Stimulated activated CD8-positive, alpha-beta memory T cell treated with anti-CD3 and anti-CD28 coated beads, Interleukin-7, amount 100 ng/mL, for 4 hours (primary cell): ENCODE data around the gene SMPDL3B.
A peak's percentile ranks its signal among the peaks of the same experiment; 100 is the strongest.

Experiments used
- DNase-seq, 2 donors: peaks; one replicate each; pipeline ENCODE4 v3.0.0-alpha.2; 2020; ENCODE audit warnings: low read depth in 2 of 2

SMPDL3B gene

GRCh38 chr1:27940870-27941560 is 6.2 kb downstream of the SMPDL3B start:
- DNase-seq, result no peak

- DNase-seq, result no peak
Observed at GRCh38 chr1:27941671-27942540, 7.1 kb downstream of the SMPDL3B start.

- DNase-seq, result no peak
Observed at GRCh38 chr1:27945020-27945419, 10.2 kb downstream of the SMPDL3B start.

- DNase-seq, result no peak
Observed at GRCh38 chr1:27949027-27949426, 14.2 kb downstream of the SMPDL3B start.

GRCh38 chr1:27951396-27951795 is 16.6 kb downstream of the SMPDL3B start:
- DNase-seq, result no peak

GRCh38 chr1:27952147-27952546 is 17.3 kb downstream of the SMPDL3B start:
- no peak for DNase-seq

GRCh38 chr1:27954186-27954585 is 19.4 kb downstream of the SMPDL3B start:
- no peak for DNase-seq

- no peak for DNase-seq
Observed at GRCh38 chr1:27955076-27955475, 20.3 kb downstream of the SMPDL3B start.

GRCh38 chr1:27956761-27957160 is 22.0 kb downstream of the SMPDL3B start:
- DNase-seq, result no peak

GRCh38 chr1:27957655-27958054 is 22.9 kb downstream of the SMPDL3B start:
- no peak for DNase-seq

- DNase-seq, result no peak
Observed at GRCh38 chr1:27958513-27958912, 23.7 kb downstream of the SMPDL3B start.

- DNase-seq, result peak; percentile 56 to 80
Observed at GRCh38 chr1:27959792-27960603, 25.2 kb downstream of the SMPDL3B start, which contains the start of gene XKR8. XKR8 (plus strand) TSS chr1:27959973; CDS start chr1:27960070, 97 bp downstream.

- DNase-seq, result no peak
Observed at GRCh38 chr1:27960762-27961645, 26.2 kb downstream of the SMPDL3B start.

- DNase-seq, result no peak
Observed at GRCh38 chr1:27961646-27962221, 26.9 kb downstream of the SMPDL3B start.

- DNase-seq, result no peak
Observed at GRCh38 chr1:27963393-27963792, 28.6 kb downstream of the SMPDL3B start.

GRCh38 chr1:27966402-27967105 is 31.8 kb downstream of the SMPDL3B start:
- no peak for DNase-seq

GRCh38 chr1:27967106-27967883 is 32.5 kb downstream of the SMPDL3B start:
- no peak for DNase-seq

- no peak for DNase-seq
Observed at GRCh38 chr1:27967884-27968466, 33.2 kb downstream of the SMPDL3B start.

- DNase-seq, result no peak
Observed at GRCh38 chr1:27968692-27969091, 33.9 kb downstream of the SMPDL3B start.
